ENCODE measurements around the gene CCDC85A.

DNA sequence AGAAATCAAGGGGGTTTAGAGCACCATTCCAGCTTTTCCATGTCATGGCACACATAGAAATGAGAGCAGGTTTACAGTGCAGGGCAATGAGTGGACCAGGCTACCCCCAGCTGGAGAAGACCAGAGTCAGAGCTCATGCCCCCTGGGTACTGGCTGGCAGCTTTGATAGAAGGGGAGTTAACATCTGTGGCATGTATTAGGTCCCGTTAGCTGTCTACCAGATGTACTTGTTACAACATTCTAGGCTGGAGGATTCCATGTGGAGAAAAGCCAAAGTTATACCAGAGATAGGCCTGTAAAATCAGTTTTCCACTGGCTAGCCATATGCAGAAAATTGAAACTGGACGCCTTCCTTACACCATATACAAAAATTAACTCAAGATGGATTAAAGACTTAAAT, 109.2 kb downstream of the CCDC85A start:
- TF ChIP-seq, protein P1, sequence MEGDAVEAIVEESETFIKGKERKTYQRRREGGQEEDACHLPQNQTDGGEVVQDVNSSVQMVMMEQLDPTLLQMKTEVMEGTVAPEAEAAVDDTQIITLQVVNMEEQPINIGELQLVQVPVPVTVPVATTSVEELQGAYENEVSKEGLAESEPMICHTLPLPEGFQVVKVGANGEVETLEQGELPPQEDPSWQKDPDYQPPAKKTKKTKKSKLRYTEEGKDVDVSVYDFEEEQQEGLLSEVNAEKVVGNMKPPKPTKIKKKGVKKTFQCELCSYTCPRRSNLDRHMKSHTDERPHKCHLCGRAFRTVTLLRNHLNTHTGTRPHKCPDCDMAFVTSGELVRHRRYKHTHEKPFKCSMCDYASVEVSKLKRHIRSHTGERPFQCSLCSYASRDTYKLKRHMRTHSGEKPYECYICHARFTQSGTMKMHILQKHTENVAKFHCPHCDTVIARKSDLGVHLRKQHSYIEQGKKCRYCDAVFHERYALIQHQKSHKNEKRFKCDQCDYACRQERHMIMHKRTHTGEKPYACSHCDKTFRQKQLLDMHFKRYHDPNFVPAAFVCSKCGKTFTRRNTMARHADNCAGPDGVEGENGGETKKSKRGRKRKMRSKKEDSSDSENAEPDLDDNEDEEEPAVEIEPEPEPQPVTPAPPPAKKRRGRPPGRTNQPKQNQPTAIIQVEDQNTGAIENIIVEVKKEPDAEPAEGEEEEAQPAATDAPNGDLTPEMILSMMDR (IDR thresholded peaks at IDR 0.05) = no peak
- TF ChIP-seq POLR2A (IDR thresholded peaks at IDR 0.05) (no peak), EP300 (IDR thresholded peaks at IDR 0.05) (no peak)
